Ramos (cell line): ENCODE results near the gene MRPL48.
"Not testable (repeated sequence)": the region's sequence is repeated elsewhere in the genome, so short reads cannot be mapped to it uniquely, and the experiment has no call there.

Source experiments
- in situ Hi-C: fragments of 300-500 bp; cut with MboI; formaldehyde crosslinking; loops from one replicate; pipeline ENCODE4 v1.14.3; 2022; ENCODE audit warnings: low sequenced_read_pairs; ENCODE audit not compliant: unreplicated experiment

Gene MRPL48

GRCh38 chr11:73770811-73771210 lies 16.9 kb upstream of the MRPL48 start:
- in situ Hi-C loops, result not testable (repeated sequence)

DNA sequence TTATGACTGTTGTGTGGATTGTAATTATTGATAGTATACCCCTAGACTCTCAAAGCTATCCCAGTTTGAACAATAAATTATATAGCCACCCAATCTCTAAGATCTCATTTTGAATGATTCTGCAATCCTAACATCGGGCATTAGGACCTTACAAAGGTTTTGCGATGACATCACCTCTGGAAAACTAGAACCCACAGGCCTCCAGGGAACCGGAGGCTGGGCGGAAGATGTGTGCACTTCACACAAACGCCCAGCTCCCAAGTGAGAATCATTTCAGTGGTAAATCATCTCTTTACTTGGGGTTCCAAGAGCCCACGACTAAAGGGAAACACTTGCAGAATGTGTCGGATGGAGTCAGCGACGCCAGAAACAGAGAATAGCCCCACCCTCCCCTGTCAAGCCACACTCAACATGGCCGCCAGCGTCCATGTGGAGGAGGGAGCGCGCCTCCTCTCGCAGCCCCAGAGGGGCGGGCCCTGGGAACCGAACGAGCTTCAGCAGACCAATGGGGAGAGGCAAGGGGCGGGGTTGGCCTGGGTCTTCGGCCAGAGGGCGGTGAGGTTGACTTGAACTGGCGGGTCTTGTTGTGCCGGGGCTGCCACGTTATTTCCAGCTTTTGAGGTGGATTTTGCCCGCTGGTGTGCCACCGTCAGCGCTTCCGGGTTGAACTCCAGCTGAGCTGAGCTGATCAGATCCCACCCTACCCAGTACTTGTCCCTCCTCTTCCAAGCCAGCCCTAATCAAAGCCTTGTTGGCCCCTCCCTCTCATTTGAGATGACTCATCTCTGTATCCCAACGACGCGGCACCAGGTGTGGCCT lies 8.4 kb upstream of the MRPL48 start:
- in situ Hi-C loops, result no loop called here

- in situ Hi-C loops, result no loop called here
Observed at GRCh38 chr11:73781303-73781702, 6.4 kb upstream of the MRPL48 start.

DNA sequence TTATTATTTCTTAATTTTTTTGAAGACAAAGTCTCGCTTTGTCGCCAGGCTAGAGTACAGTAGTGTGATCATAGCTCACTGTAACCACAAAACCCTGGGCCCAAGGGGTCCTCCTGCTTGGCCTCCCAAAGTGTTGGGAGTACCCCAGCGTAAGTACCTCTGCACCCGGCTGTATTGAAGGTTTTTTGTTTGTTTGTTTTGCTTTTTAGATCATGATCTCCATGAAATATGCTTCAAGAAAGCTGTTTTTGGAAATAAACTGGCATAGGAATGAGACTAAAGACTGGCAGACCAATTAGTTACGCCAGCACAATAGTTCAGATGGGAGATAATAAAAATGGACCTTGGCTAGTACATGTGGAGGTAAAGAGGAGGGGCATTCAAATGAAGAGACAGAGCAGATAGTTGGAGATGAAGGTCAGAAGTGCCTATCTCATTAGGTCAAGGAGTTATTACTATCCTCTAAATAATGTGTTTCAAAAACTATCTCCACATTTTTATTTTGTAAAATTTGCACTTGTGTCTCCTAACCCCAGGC lies 4.1 kb upstream of the MRPL48 start:
- in situ Hi-C loops, result no loop called here

DNA sequence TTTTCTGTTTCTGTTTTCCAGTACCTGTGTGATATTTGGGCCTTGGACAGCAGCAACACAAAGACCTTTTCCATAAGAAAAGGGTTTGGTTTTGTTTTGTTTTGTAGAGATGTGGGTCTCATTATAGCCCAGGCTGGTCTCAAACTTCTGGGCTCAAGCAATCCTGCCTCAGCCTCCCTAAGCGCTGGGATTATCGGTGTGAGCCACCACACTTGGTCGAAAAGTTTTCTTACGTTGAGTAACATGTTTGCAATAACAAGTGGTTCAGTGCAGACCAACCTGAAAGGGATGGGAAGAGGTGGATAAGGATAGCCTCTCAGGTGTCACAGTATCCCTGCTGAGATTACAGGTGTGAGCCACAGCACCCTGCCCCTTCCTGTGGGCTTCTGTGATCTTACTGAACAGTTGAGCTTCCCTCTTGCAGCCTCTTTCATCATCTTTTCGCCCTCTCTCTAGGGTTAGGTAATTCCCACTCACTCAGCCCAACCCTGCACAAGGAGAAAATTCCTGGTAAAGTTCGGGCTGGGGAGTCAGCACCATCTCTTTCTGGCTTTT lies 3.5 kb upstream of the MRPL48 start:
- in situ Hi-C loops, result no loop called here

- in situ Hi-C loops, result no loop called here
Observed at GRCh38 chr11:73784734-73785133, 2.9 kb upstream of the MRPL48 start.

DNA sequence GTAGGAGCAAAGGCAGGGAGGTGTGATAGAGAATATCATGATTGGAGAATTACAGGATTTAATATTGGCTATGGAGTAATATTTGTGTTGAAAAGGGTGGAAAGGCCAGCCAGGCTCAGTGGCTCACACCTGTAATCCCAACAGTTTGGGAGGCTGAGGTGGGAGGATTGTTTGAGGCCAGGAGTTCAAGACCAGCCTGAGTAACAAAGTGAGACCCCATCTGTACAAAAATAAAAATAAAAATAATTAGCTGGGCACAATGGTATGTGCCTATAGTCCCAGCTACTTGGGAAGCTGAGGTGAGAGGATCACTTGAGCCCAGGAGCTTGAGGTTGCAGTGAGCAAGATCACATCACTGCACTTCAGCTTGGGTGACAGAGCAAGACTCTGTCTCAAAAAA lies 2.2 kb upstream of the MRPL48 start:
- in situ Hi-C loops, result not testable (repeated sequence)

DNA sequence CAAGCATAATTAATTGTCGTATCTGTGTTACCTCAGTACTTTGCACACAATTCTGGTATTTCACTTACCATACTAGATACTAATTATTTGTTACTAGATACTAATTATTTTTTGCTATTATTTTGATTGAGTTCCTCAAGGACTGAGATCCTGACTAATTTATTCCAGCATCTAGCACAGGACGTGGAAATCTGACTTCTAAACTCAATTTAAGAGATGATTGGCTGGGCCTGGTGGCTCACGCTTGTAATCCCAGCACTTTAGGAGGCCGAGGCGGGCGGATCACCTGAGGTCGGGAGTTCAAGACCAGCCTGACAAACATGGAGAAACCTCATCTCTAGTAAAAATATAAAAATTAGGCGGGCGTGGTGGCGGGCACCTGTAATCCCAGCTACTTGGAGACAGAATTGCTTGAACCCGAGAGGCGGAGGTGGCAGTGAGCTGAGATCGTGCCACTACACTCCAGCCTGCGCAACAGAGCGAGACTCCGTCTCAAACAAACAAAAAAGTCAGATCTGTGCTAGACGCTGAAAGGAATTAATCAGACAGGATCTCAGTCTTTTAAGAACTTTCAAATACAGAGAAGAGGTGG lies 527 bp upstream of the MRPL48 start:
- in situ Hi-C loops, result no loop called here

DNA sequence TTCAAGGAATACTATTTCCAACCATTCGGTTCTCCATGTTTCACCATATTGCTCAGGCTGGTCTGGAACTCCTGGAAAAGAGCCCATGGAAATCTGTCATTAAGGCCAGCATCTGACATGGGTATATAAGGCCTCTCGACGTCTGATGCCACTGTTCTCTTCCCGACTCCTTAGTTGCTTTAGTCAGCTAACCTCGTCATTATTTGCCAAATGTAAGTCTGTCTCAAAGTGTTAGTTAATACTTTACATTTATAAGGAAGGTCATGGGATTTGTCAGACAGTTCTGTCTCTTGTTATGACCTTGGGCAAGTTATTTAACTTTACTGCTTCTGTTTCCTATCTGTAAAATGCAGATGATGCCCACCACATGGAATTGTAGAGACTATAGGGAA lies 1.6 kb downstream of the MRPL48 start:
- in situ Hi-C loops, result no loop called here

- in situ Hi-C loops, result no loop called here
Observed at GRCh38 chr11:73792584-73792983, 4.9 kb downstream of the MRPL48 start.

- in situ Hi-C loops, result no loop called here
Observed at GRCh38 chr11:73795925-73796632, 8.4 kb downstream of the MRPL48 start.

GRCh38 chr11:73797457-73797856 lies 9.8 kb downstream of the MRPL48 start:
- in situ Hi-C loops, result no loop called here

DNA sequence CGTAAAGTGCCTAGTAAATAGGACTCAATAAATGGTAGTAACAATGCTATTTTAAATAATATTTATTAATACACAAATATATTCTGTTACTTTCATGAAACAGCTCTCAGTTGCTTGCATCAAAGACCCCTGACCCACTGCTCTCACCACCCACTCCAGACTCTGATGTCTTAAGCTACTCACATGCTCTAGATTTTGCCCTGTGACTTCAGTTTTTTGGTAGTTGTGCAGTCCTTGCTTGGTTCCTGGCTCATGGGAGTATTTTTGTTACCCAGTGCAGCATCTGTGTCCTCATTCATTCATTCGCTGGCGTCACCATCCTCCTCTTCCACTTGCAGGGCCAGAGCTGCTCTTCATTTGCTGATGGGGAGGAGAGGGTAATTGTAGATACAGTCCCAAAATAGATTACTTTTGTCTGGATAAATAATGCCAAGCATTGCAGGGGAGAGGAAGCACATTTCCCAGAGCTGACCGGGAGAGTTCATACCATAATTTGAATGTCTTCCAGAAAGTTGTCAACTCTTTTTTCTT lies 12.7 kb downstream of the MRPL48 start:
- in situ Hi-C loops, result no loop called here

GRCh38 chr11:73801136-73801535 lies 13.5 kb downstream of the MRPL48 start:
- in situ Hi-C loops, result no loop called here

DNA sequence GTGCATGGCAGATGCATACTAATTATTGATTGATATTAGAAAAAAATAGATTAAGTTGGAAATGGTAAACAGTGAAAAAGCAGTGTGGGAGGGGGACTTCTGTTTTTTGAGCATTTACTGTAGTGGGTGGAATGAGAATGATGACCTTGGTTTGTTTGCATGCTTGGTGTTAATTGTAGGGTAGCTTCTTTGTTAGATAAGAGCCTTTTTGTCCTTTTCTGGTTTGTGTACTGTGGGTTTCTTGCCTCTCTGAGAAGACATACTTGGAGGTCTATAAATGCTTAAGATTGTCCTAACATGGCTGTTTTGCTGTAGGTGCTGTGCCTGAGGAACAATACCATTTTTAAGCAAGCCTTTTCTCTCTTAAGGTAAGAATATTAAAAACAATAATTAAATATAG lies 17.0 kb downstream of the MRPL48 start:
- in situ Hi-C loops, result no loop called here

- in situ Hi-C loops, result no loop called here
Observed at GRCh38 chr11:73808052-73808451, 20.4 kb downstream of the MRPL48 start.

- in situ Hi-C loops, result no loop called here
Observed at GRCh38 chr11:73810637-73811036, 23.0 kb downstream of the MRPL48 start.

GRCh38 chr11:73812234-73812633 lies 24.6 kb downstream of the MRPL48 start:
- in situ Hi-C loops, result no loop called here

- in situ Hi-C loops, result no loop called here
Observed at GRCh38 chr11:73814812-73815211, 27.1 kb downstream of the MRPL48 start.

GRCh38 chr11:73818846-73819245 lies 31.2 kb downstream of the MRPL48 start:
- in situ Hi-C loops, result no loop called here

DNA sequence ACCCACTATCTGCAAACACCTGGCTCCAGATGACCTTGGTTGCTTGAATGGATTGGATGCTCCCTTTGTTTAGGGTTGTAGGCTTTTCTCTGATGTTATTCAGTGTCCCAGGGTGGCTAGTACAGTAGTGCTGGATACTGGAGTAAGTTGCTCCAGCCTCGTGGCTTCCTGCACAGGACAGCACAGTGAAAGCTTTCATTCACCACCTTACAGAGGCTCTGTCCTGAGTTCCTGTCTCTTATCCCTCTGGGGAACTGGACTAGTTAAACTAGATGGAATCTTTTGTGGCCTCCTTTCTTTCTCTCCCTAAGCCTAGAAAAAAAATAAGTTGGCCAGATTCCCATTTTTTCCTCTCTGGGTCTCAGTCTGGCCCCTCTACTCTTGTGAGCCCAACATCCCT lies 42.6 kb downstream of the MRPL48 start:
- in situ Hi-C loops, result no loop called here
